Neuron (in vitro differentiated cells): ENCODE results near the gene CLEC18C.
"Not testable (repeated sequence)": the region's sequence is repeated elsewhere in the genome, so short reads cannot be mapped to it uniquely, and the experiment has no call there.

Experiments
- H2AFZ ChIP-seq: one replicate; pipeline ENCODE4 v1.6.1; 2013; ENCODE audit warnings: low read depth, mild to moderate bottlenecking, inconsistent platforms, low read length, moderate library complexity
- H3K27me3 ChIP-seq: one replicate; pipeline ENCODE4 v1.6.1; 2013; ENCODE audit warnings: low read length; ENCODE audit not compliant: insufficient read depth
- H3K36me3 ChIP-seq: one replicate; pipeline ENCODE4 v1.6.1; 2013; ENCODE audit warnings: low read length; ENCODE audit not compliant: insufficient read depth
- H3K4me1 ChIP-seq: one replicate; pipeline ENCODE4 v1.6.1; 2013; ENCODE audit warnings: low read length; ENCODE audit not compliant: insufficient read depth
- H3K4me3 ChIP-seq: 2 replicates; pipeline ENCODE4 v1.5.1; 2013; ENCODE audit warnings: mild to moderate bottlenecking, low read length, moderate library complexity
- H3K9me3 ChIP-seq: one replicate; pipeline ENCODE4 v1.6.1; 2013; ENCODE audit warnings: low read length

Gene CLEC18C

DNA sequence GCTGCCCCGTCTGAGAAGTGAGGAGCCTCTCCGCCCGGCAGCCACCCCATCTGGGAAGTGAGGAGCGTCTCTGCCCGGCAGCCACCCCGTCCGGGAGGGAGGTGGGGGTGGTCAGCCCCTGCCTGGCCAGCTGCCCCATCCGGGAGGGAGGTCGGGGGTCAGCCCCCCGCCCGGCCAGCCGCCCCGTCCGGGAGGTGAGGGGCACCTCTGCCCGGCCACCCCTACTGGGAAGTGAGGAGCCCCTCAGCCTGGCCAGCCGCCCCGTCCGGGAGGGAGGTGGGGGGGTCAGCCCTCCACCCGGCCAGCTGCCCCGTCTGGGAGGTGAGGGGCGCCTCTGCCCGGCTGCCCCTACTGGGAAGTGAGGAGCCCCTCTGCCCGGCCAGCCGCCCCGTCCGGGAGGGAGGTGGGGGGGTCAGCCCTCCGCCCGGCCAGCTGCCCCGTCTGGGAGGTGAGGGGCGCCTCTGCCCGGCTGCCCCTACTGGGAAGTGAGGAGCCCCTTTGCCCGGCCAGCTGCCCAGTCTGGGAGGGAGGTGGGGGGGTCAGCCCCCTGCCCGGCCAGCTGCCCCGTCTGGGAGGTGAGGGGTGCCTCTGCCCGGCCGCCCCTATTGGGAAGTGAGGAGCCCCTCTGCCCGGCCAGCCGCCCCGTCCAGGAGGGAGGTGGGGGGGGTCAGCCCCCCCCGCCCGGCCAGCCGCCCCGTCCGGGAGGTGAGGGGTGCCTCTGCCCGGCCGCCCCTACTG lies 31.2 kb downstream of the CLEC18C start:
- H3K27me3 ChIP-seq, H3K4me3 ChIP-seq, H3K36me3 ChIP-seq, H3K4me1 ChIP-seq, H2AFZ ChIP-seq, H3K9me3 ChIP-seq: not testable (repeated sequence)

DNA sequence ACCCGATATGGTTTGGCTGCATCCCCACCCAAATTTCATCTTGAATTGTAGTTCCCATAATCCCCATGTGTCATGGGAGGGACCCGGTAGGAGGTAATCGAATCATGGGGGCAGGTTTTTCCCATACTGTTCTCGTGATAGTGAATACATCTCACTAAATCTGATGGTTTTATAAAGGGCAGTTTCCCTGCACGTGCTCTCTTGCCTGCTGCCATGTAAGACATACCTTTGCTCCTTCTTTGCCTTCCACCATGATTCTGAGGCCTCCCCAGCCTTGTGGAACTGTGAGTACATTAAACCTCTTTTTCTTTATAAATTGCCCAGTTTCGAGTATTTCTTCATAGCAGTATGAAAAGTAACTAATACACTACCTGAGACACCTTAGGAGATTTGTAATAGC lies 32.8 kb downstream of the CLEC18C start:
- H3K9me3 ChIP-seq, H3K27me3 ChIP-seq, H3K4me3 ChIP-seq, H2AFZ ChIP-seq, H3K36me3 ChIP-seq, H3K4me1 ChIP-seq: not testable (repeated sequence)

DNA sequence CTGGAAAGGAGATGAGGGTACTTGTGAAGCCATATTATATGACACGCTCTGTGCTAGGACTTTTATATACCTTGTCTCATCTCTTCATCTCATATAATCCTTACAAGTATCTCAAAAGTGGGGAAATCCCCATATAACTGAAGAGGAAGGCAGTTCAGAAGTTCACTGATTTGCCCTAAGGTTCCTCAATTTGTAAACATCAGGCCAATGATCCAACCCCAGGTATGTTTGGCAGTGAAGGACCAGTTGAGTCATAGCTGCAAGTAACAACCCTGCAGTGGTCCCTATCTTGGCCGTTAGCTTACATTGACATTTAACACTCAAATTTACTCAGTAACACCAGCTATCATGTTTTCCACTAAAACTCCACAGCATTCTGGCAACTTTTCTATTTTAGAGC lies 45.0 kb downstream of the CLEC18C start:
- H3K27me3 ChIP-seq, H3K4me1 ChIP-seq, H3K9me3 ChIP-seq, H3K4me3 ChIP-seq, H3K36me3 ChIP-seq, H2AFZ ChIP-seq: not testable (repeated sequence)

DNA sequence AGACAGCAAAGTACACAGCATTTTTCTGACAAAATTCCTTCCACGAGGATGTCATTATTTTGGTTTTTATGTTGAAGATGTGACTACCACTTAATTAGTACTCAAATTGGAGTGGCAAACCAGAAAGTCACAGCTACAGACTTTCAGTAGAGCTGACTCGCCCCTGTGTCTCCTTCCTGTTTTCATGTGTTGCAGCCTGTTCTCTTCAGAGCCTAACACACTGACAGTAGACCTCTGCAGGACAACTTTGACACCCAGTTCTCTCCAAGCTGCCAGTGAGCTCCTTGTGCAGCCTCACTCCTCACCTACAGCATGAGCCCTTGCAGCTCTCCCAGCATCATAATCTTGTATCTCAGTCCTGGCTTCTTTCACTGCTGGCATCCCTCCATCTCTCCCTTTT lies 49.0 kb downstream of the CLEC18C start:
- H3K4me1 ChIP-seq, H3K4me3 ChIP-seq, H3K9me3 ChIP-seq, H3K27me3 ChIP-seq, H2AFZ ChIP-seq, H3K36me3 ChIP-seq: not testable (repeated sequence)

DNA sequence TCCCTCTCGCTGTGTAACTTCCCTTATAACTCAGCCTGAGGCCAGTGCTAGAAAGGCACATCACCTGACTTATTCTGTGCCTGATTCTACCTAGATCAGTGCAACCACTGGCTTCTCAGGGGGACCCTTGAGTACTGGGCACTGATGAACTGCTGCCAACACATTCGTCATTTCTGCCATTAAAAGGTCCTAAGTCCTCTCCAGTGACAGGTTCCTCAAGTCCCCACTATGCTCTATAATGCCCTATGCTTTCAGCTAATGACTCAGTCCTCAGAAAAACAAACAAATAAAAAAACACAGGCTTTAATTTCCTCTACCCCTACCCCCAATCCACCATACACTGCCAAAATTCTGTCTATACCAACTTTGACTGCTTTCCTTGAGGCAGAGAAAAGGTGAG lies 49.6 kb downstream of the CLEC18C start:
- not testable (repeated sequence) for H2AFZ ChIP-seq, H3K9me3 ChIP-seq, H3K4me3 ChIP-seq, H3K27me3 ChIP-seq, H3K36me3 ChIP-seq, H3K4me1 ChIP-seq

DNA sequence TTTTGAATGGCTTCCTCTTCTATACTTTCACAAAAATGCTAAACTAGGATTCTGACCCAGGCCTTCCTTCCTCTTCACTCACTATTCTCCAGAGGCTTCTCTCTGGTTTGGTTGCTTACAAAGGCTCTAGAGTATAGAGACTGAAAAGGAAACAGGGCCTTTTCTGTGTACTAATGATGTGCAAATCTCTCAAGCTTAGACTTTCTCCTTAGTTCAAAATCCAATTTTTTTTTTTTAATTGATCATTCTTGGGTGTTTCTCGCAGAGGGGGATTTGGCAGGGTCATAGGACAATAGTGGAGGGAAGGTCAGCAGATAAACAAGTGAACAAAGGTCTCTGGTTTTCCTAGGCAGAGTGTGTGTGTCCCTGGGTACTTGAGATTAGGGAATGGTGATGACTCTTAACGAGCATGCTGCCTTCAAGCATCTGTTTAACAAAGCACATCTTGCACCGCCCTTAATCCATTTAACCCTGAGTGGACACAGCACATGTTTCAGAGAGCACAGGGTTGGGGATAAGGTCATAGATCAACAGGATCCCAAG lies 50.5 kb downstream of the CLEC18C start:
- H3K27me3 ChIP-seq, H3K36me3 ChIP-seq, H2AFZ ChIP-seq, H3K9me3 ChIP-seq, H3K4me3 ChIP-seq, H3K4me1 ChIP-seq: not testable (repeated sequence)

DNA sequence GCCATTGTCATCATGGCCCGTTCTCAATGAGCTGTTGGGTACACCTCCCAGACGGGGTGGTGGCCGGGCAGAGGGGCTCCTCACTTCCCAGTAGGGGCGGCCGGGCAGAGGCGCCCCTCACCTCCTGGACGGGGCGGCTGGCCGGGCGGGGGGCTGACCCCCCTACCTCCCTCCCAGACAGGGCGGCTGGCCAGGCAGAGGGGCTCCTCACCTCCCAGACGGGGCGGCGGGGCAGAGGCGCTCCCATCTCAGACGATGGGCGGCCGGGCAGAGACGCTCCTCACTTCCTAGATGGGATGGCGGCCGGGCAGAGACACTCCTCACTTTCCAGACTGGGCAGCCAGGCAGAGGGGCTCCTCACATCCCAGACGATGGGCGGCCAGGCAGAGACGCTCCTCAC lies 51.1 kb downstream of the CLEC18C start:
- not testable (repeated sequence) for H3K4me1 ChIP-seq, H3K36me3 ChIP-seq, H2AFZ ChIP-seq, H3K27me3 ChIP-seq, H3K9me3 ChIP-seq, H3K4me3 ChIP-seq

DNA sequence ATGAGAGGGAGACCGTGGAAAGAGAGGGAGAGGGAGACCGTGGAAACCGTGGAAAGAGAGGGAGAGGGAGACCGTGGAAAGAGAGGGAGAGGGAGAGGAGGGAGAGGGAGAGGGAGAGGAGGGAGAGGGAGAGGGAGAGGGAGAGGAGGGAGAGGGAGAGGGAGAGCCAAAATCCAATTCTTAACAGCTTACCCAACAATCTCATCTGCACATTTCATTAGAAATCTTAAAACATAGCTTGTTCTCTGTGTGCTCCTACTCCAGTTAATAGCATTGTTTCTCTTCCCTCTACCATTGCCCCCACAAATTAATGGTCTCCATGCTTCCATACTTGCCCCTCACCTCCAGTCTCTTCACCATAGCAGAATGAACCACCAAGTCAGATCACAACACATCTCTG lies 51.8 kb downstream of the CLEC18C start:
- H3K27me3 ChIP-seq, H3K4me1 ChIP-seq, H3K9me3 ChIP-seq, H3K36me3 ChIP-seq, H3K4me3 ChIP-seq, H2AFZ ChIP-seq: not testable (repeated sequence)

DNA sequence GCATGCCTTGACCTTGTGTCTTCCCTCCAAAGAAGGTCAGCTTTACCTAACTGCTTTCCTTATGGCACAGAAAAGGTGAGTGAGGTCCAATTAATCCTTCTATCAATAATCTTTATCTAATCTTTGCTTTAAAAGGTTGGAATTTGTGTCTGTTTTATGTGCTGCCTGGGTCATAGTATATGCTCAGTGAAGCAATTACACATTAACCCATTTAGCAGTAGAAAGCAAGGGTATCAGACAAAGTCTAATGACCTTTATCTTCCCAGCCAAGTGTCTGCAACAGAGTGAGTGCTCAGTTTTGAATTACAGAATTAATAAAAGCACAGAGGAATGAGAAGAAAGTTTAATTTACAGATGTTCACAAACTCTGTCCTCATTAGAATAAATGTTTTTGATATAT lies 52.4 kb downstream of the CLEC18C start:
- H3K36me3 ChIP-seq, H3K4me3 ChIP-seq, H3K4me1 ChIP-seq, H3K9me3 ChIP-seq, H2AFZ ChIP-seq, H3K27me3 ChIP-seq: not testable (repeated sequence)

DNA sequence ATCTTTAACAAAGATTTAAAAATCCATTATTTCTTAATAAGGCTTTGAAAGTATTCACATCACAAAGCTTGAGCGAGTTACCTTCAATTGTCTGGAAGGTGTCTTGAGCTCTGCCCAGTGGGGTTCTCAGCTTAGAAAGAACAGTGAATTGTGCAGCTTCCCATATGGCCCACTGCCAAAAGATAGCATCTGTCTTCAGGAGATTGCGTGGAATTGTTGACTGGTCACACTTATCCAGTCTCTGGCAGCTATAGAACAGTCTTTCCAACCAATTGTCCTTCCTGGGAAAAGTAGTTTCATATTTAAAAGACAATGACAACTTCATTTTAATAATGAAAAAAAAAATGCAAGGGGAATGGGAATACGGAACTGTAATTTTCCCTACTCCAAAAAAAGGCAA lies 58.2 kb downstream of the CLEC18C start:
- not testable (repeated sequence) for H3K4me1 ChIP-seq, H3K4me3 ChIP-seq, H2AFZ ChIP-seq, H3K27me3 ChIP-seq, H3K9me3 ChIP-seq, H3K36me3 ChIP-seq
